ENCODE measurements around the gene IFNA6. TPM values are rescaled to one million over a fixed set of nuclear protein-coding genes. Genes with fewer than 3 reads are reported as not detected.
A peak's percentile ranks its signal among the peaks of the same experiment; 100 is the strongest.

Gene IFNA6
- total RNA-seq, 1 experiment from 2014 or later = not detected

GRCh38 chr9:21392270-21392669 lies 41.6 kb upstream of the IFNA6 start:
- POLR2A ChIA-PET = no interaction called here
- H3K36me3 ChIP-seq (ENCODE audit: control insufficient read depth, insufficient read depth, low read length) = no peaks in the 10 kb centered on the region
- TF ChIP-seq REST (IDR thresholded peaks at IDR 0.05; ENCODE audit: insufficient read depth in 1 of 2, low read depth in 2 of 2, low read length in 1 of 2) = no peak
- TF ChIP-seq CTCF (IDR thresholded peaks at IDR 0.05) = 0 out of 2 replicates have a peak, but pooled peaks have one; percentile 21
- TF ChIP-seq SIN3A (IDR thresholded peaks at IDR 0.05; ENCODE audit: borderline replicate concordance, insufficient read depth, low read depth, low read length) = no peak
- no peak for TF ChIP-seq POLR2AphosphoS5 (IDR thresholded peaks at IDR 0.05; ENCODE audit: low read depth, low read length)
- no peak for TF ChIP-seq TCF7L2 (IDR thresholded peaks at IDR 0.05; ENCODE audit: low read depth, low read length)
- DNase-seq (ENCODE audit: low read depth, low spot score) (no peak), ATAC-seq (peak; percentile 91)
- in situ Hi-C loops (cut with HindIII; ENCODE audit: low pct_unique_long_range_greater_than_20kb, low sequenced_read_pairs) (no loop called here), intact Hi-C loops (cut with micrococcal nuclease; ENCODE audit: unreplicated experiment) (no loop called here)
- no peak overlapping the region for H3K27ac ChIP-seq (ENCODE audit: low read length)
- no TSS peak for BruUV-seq (replicated peaks)
- no peaks in the 10 kb centered on the region for H3K27me3 ChIP-seq (ENCODE audit: control insufficient read depth, insufficient read depth, low read length)
- no peaks in the 10 kb centered on the region for H3K4me1 ChIP-seq (ENCODE audit: control insufficient read depth, insufficient read depth, low read length)
- H3K9me3 ChIP-seq (ENCODE audit: control insufficient read depth, insufficient read depth, low read depth, low read length) = no peaks in the 10 kb centered on the region
- CTCF ChIA-PET = no interaction called here
- no peak overlapping the region for H3K4me3 ChIP-seq (ENCODE audit: low read depth in 2 of 2, low read length in 2 of 2)

GRCh38 chr9:21385131-21385670 lies 34.5 kb upstream of the IFNA6 start, which contains the start of gene IFNA2:
Gene IFNA2, minus strand, starts transcription at chr9:21385398. Its CDS starts 69 bp downstream, at chr9:21385329.
- ChIA-PET POLR2A (no interaction called here), CTCF (no interaction called here)
- no peak for TF ChIP-seq CTCF (IDR thresholded peaks at IDR 0.05)
- no peak for TF ChIP-seq TCF7L2 (IDR thresholded peaks at IDR 0.05; ENCODE audit: low read depth, low read length)
- no peak for TF ChIP-seq POLR2AphosphoS5 (IDR thresholded peaks at IDR 0.05; ENCODE audit: low read depth, low read length)
- TF ChIP-seq REST (IDR thresholded peaks at IDR 0.05; ENCODE audit: insufficient read depth in 1 of 2, low read depth in 2 of 2, low read length in 1 of 2) = no peak
- no peak for TF ChIP-seq SIN3A (IDR thresholded peaks at IDR 0.05; ENCODE audit: borderline replicate concordance, insufficient read depth, low read depth, low read length)
- intact Hi-C loops (cut with micrococcal nuclease; ENCODE audit: unreplicated experiment) (no loop called here), in situ Hi-C loops (cut with HindIII; ENCODE audit: low pct_unique_long_range_greater_than_20kb, low sequenced_read_pairs) (no loop called here)
- no TSS peak for BruUV-seq (replicated peaks)
- no peak for ATAC-seq
- no peak for DNase-seq (ENCODE audit: low read depth, low spot score)
- H3K9me3 ChIP-seq (ENCODE audit: control insufficient read depth, insufficient read depth, low read depth, low read length) = no peaks in the 10 kb centered on the region
- H3K27ac ChIP-seq (ENCODE audit: low read length) = no peak within 1 kb of the TSS
- no peaks in the 10 kb centered on the region for H3K27me3 ChIP-seq (ENCODE audit: control insufficient read depth, insufficient read depth, low read length)
- H3K36me3 ChIP-seq (ENCODE audit: control insufficient read depth, insufficient read depth, low read length) = no peaks in the 10 kb centered on the region
- H3K4me3 ChIP-seq (ENCODE audit: low read depth in 2 of 2, low read length in 2 of 2) = no peak within 1 kb of the TSS
- H3K4me1 ChIP-seq (ENCODE audit: control insufficient read depth, insufficient read depth, low read length) = no peaks in the 10 kb centered on the region

Measured in Panc1 (cell line).